ENCODE measurements around the gene ZC3H12C.

GRCh38 chr11:110049501-110050200 is 43.5 kb upstream of the ZC3H12C start:
- TF ChIP-seq RAD21 (IDR thresholded peaks at IDR 0.05; ENCODE audit: low read length) (no peak), CTCF (conservative IDR thresholded peaks at IDR 0.05; ENCODE audit: low read depth, low read length) (no peak), POLR2A (IDR thresholded peaks at IDR 0.05; ENCODE audit: low read depth, low read length) (no peak), FOS (IDR thresholded peaks at IDR 0.05; ENCODE audit: low read depth, low read length) (no peak), SMC3 (IDR thresholded peaks at IDR 0.05; ENCODE audit: low read depth, low read length) (no peak), ELK1 (IDR thresholded peaks at IDR 0.05; ENCODE audit: borderline replicate concordance, low read depth, low read length) (no peak)

Data from IMR-90 (cell line).